Activated CD4-positive, alpha-beta T cell treated with anti-CD3 and anti-CD28 coated beads, Interleukin-2, amount 10 ng/mL, durations not matched to agents 7 days and 5 days (primary cell): ENCODE measurements around the gene DNAH8. TPM values are rescaled to one million over a fixed set of nuclear protein-coding genes. Genes with fewer than 3 reads are reported as not detected.

Source experiments
- CTCF ChIA-PET: fragments of 350-600 bp; sonication (Branson Sonifier 250); formaldehyde crosslinking; loops from one replicate; lab custom pipeline; 2021; ENCODE audit warnings: antibody characterized with exemption; lab: Charles Lee
- POLR2A ChIA-PET: fragments of 350-600 bp; sonication (Branson Sonifier 250); formaldehyde crosslinking; loops from one replicate; lab custom pipeline; 2021; ENCODE audit warnings: antibody characterized with exemption; lab: Charles Lee
- DNase-seq: peaks from one replicate; pipeline ENCODE4 v3.0.0-alpha.2; 2020
- H3K27ac Mint-ChIP-seq: one replicate; pipeline ENCODE4 v1.8.0; 2021; ENCODE audit warnings: mild to moderate bottlenecking, moderate library complexity, mixed read lengths
- H3K27me3 Mint-ChIP-seq: one replicate; pipeline ENCODE4 v1.8.0; 2021; ENCODE audit warnings: mixed read lengths
- H3K36me3 Mint-ChIP-seq: one replicate; pipeline ENCODE4 v1.8.0; 2021; ENCODE audit warnings: low read depth, mixed read lengths
- H3K4me1 Mint-ChIP-seq: one replicate; pipeline ENCODE4 v1.8.0; 2021; ENCODE audit warnings: mixed read lengths
- H3K4me3 Mint-ChIP-seq: one replicate; pipeline ENCODE4 v1.8.0; 2021; ENCODE audit warnings: mild to moderate bottlenecking, moderate library complexity, mixed read lengths
- H3K9me3 Mint-ChIP-seq: one replicate; pipeline ENCODE4 v1.8.0; 2021; ENCODE audit warnings: mixed read lengths
- total RNA-seq, 2 experiments: library from RNA; stranded (reverse); gene quantifications; one replicate each; pipeline ENCODE4 v1.2.3, GENCODE V29; 2021

DNAH8 gene
- total RNA-seq, 2 experiments from 2014 or later, result 0.07 to 0.10 TPM

DNA sequence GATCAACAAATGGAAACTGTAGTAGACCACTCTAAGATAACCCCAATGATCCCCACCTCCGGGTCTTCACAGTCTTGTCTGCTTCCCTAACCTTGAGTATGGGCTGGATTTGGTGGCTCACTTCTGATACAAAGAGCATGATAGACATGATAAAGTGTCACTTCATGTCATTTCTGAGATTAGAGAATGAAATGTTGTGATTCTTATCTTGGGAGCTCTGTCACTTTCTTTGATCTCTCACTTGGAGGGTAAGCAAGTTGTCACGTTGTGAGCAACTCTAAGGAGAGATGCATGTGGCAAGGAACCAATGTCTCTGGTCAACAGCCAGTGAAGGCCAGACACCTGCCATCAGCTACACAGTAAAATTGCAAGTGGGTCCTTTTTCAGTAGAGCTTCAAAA is 9.2 kb upstream of the DNAH8 start:
- Mint-ChIP-seq H3K4me1 (peaks cover 29% of the 10 kb centered on the region), H3K27me3 (peaks cover 30% of the 10 kb centered on the region), H3K36me3 (peaks cover 19% of the 10 kb centered on the region), H3K4me3 (no peak overlapping the region), H3K27ac (no peak overlapping the region), H3K9me3 (peaks cover 13% of the 10 kb centered on the region)
- POLR2A ChIA-PET, result no interaction called here
- CTCF ChIA-PET, result interaction anchor here (0.6 to 1.2 kb wide), 2 partner anchors 32 to 447 kb away, joined by 3 read pairs; no protein-coding TSS in a partner anchor
- DNase-seq, result no peak

- POLR2A ChIA-PET, result no interaction called here
- peaks cover 26% of the 10 kb centered on the region for H3K4me1 Mint-ChIP-seq
- H3K4me3 Mint-ChIP-seq, result no peak overlapping the region
- peaks cover 30% of the 10 kb centered on the region for H3K27me3 Mint-ChIP-seq
- CTCF ChIA-PET, result no interaction called here
- no peak for DNase-seq
- H3K27ac Mint-ChIP-seq, result no peak overlapping the region
- H3K9me3 Mint-ChIP-seq, result peaks cover 7% of the 10 kb centered on the region
- H3K36me3 Mint-ChIP-seq, result peaks cover 6% of the 10 kb centered on the region
These were observed 6.6 kb upstream of the DNAH8 start for GRCh38 chr6:38708496-38708895.

GRCh38 chr6:38713812-38714211 is 1.3 kb upstream of the DNAH8 start:
- peaks cover 7% of the 10 kb centered on the region for H3K9me3 Mint-ChIP-seq
- H3K4me3 Mint-ChIP-seq, result peak overlapping the region; percentile 0
- H3K4me1 Mint-ChIP-seq, result peaks cover 42% of the 10 kb centered on the region
- ChIA-PET CTCF (interaction anchor here (1.2 to 3.2 kb wide), 6 partner anchors 10 to 73 kb away, joined by 3 to 23 read pairs (median 4); partner anchors contain the start of gene GLO1), POLR2A (interaction anchor here (0.6 to 0.7 kb wide), 2 partner anchors 142 to 144 kb away, joined by 3 to 4 read pairs; no protein-coding TSS in a partner anchor)
- H3K36me3 Mint-ChIP-seq, result peaks cover 6% of the 10 kb centered on the region
- H3K27me3 Mint-ChIP-seq, result peaks cover 29% of the 10 kb centered on the region
- peak overlapping the region; percentile 93 for H3K27ac Mint-ChIP-seq
- peak; percentile 79 for DNase-seq

- Mint-ChIP-seq H3K4me3 (peak overlapping the region; percentile 34), H3K27me3 (peaks cover 30% of the 10 kb centered on the region), H3K9me3 (peaks cover 7% of the 10 kb centered on the region), H3K27ac (peak overlapping the region; percentile 93), H3K36me3 (peaks cover 6% of the 10 kb centered on the region), H3K4me1 (peaks cover 41% of the 10 kb centered on the region)
- ChIA-PET CTCF (interaction anchor here (1.2 to 3.2 kb wide), 6 partner anchors 11 to 74 kb away, joined by 3 to 23 read pairs (median 4); partner anchors contain the start of gene GLO1), POLR2A (interaction anchor here (0.6 to 0.7 kb wide), 2 partner anchors 142 to 143 kb away, joined by 3 to 4 read pairs; no protein-coding TSS in a partner anchor)
- DNase-seq, result no peak
These were observed 684 bp upstream of the DNAH8 start for GRCh38 chr6:38714239-38715015.

- DNase-seq, result no peak
- H3K9me3 Mint-ChIP-seq, result no peaks in the 10 kb centered on the region
- peaks cover 33% of the 10 kb centered on the region for H3K4me1 Mint-ChIP-seq
- no peak overlapping the region for H3K4me3 Mint-ChIP-seq
- peaks cover 37% of the 10 kb centered on the region for H3K27me3 Mint-ChIP-seq
- POLR2A ChIA-PET, result no interaction called here
- no peak overlapping the region for H3K27ac Mint-ChIP-seq
- H3K36me3 Mint-ChIP-seq, result no peaks in the 10 kb centered on the region
- CTCF ChIA-PET, result interaction anchor here (1.6 kb wide), 1 partner anchor 11 kb away, joined by 3 read pairs; no protein-coding TSS in a partner anchor
These were observed 1.7 kb downstream of the DNAH8 start for GRCh38 chr6:38716825-38717224.

GRCh38 chr6:38719358-38719757 is 4.2 kb downstream of the DNAH8 start:
- Mint-ChIP-seq H3K27ac (no peak overlapping the region), H3K27me3 (peaks cover 37% of the 10 kb centered on the region), H3K9me3 (no peaks in the 10 kb centered on the region), H3K4me3 (no peak overlapping the region), H3K4me1 (peaks cover 13% of the 10 kb centered on the region), H3K36me3 (no peaks in the 10 kb centered on the region)
- POLR2A ChIA-PET, result no interaction called here
- no peak for DNase-seq
- CTCF ChIA-PET, result interaction anchor here (0.6 to 1.3 kb wide), 2 partner anchors 932 to 1063 kb away, joined by 3 read pairs; no protein-coding TSS in a partner anchor

- POLR2A ChIA-PET, result no interaction called here
- H3K27me3 Mint-ChIP-seq, result peaks cover 37% of the 10 kb centered on the region
- no peak overlapping the region for H3K27ac Mint-ChIP-seq
- no peak for DNase-seq
- peaks cover 10% of the 10 kb centered on the region for H3K4me1 Mint-ChIP-seq
- CTCF ChIA-PET, result interaction anchor here (0.7 to 1.3 kb wide), 2 partner anchors 314 to 933 kb away, joined by 3 read pairs; no protein-coding TSS in a partner anchor
- H3K9me3 Mint-ChIP-seq, result no peaks in the 10 kb centered on the region
- no peak overlapping the region for H3K4me3 Mint-ChIP-seq
- H3K36me3 Mint-ChIP-seq, result no peaks in the 10 kb centered on the region
These were observed 5.2 kb downstream of the DNAH8 start for GRCh38 chr6:38720295-38720694.

DNA sequence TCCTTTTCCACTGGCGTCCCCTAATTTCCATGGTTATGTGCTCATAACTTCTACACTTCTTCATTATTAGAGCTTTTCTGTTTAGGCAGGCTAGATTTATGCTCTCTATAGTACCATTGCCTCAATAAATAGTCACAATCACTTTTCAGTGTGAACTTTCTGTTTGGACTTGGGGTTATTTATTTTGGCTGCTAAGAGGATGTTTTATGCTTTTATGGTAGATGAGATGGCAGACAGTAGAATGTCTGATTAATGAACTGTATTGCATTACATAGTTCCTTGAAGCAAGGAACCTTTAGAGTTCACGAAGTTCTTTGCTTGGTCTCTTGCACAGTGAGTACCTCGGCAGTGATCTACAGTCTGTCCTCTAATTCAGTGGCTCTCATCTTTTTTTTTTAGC is 6.9 kb downstream of the DNAH8 start:
- no peak overlapping the region for H3K27ac Mint-ChIP-seq
- no peak for DNase-seq
- CTCF ChIA-PET, result interaction anchor here (1.0 kb wide), 1 partner anchor 997 kb away, joined by 3 read pairs; no protein-coding TSS in a partner anchor
- no peaks in the 10 kb centered on the region for H3K9me3 Mint-ChIP-seq
- no peaks in the 10 kb centered on the region for H3K36me3 Mint-ChIP-seq
- no peak overlapping the region for H3K4me3 Mint-ChIP-seq
- POLR2A ChIA-PET, result no interaction called here
- H3K27me3 Mint-ChIP-seq, result peaks cover 28% of the 10 kb centered on the region
- peaks cover 17% of the 10 kb centered on the region for H3K4me1 Mint-ChIP-seq

DNA sequence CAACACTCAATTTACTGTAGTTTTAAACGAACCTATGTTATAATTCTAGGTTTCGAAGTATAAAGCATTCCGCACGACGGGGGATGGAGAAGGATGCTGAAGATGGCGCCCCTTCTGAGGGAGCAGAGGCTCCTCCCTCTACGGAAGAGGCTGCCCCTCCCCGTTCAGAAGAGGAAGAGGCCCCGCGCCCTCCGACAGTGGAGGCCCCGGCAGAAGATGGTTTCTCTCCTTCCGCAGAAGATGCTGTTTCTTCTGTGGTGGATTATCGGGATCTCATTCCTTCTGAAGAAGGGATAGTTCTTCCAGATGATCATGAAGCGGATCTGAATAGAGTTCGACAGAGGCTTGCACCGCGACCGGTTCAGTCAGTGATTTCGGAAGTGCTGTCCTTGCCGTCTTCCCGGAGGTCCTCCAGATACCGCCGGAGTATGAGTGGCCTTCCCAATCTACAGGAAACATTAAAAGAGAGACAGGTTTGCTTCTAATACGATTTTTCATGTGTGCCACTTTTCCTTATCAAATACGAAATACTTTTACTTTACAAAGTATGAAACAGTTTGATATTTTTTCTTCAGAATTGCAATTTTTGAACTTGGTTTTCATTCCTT is 7.7 kb downstream of the DNAH8 start:
- Mint-ChIP-seq H3K4me3 (no peak overlapping the region), H3K9me3 (no peaks in the 10 kb centered on the region), H3K4me1 (peaks cover 20% of the 10 kb centered on the region), H3K27me3 (peaks cover 26% of the 10 kb centered on the region), H3K27ac (no peak overlapping the region), H3K36me3 (no peaks in the 10 kb centered on the region)
- DNase-seq, result no peak
- POLR2A ChIA-PET, result no interaction called here
- CTCF ChIA-PET, result no interaction called here

GRCh38 chr6:38723783-38724182 is 8.7 kb downstream of the DNAH8 start:
- H3K9me3 Mint-ChIP-seq, result no peaks in the 10 kb centered on the region
- DNase-seq, result no peak
- no peaks in the 10 kb centered on the region for H3K36me3 Mint-ChIP-seq
- H3K4me3 Mint-ChIP-seq, result no peak overlapping the region
- CTCF ChIA-PET, result no interaction called here
- no peak overlapping the region for H3K27ac Mint-ChIP-seq
- peaks cover 20% of the 10 kb centered on the region for H3K4me1 Mint-ChIP-seq
- H3K27me3 Mint-ChIP-seq, result peaks cover 20% of the 10 kb centered on the region
- POLR2A ChIA-PET, result no interaction called here

DNA sequence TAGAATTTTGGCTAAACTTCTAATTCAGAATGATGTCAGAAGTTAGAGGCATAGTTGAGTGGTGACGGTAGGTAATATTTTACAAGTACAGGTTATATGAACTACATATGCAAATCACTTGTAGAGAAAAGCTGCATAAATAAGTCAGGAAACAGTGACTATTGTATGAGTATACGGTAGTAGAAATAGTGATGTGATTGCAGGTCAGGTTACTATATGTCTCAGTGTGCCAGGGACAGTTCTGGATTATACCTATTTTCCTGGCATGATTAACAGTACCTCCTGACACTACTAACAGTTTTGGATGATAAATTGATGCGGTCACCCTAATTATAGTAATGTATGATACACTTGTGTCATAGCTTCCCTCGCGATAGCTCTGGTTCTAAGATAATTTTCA is 9.2 kb downstream of the DNAH8 start:
- CTCF ChIA-PET, result interaction anchor here (0.7 kb wide), 1 partner anchor 504 kb away, joined by 3 read pairs; no protein-coding TSS in a partner anchor
- Mint-ChIP-seq H3K27ac (no peak overlapping the region), H3K4me1 (peaks cover 20% of the 10 kb centered on the region), H3K9me3 (no peaks in the 10 kb centered on the region), H3K27me3 (peaks cover 15% of the 10 kb centered on the region), H3K36me3 (no peaks in the 10 kb centered on the region), H3K4me3 (no peak overlapping the region)
- no peak for DNase-seq
- POLR2A ChIA-PET, result no interaction called here

DNA sequence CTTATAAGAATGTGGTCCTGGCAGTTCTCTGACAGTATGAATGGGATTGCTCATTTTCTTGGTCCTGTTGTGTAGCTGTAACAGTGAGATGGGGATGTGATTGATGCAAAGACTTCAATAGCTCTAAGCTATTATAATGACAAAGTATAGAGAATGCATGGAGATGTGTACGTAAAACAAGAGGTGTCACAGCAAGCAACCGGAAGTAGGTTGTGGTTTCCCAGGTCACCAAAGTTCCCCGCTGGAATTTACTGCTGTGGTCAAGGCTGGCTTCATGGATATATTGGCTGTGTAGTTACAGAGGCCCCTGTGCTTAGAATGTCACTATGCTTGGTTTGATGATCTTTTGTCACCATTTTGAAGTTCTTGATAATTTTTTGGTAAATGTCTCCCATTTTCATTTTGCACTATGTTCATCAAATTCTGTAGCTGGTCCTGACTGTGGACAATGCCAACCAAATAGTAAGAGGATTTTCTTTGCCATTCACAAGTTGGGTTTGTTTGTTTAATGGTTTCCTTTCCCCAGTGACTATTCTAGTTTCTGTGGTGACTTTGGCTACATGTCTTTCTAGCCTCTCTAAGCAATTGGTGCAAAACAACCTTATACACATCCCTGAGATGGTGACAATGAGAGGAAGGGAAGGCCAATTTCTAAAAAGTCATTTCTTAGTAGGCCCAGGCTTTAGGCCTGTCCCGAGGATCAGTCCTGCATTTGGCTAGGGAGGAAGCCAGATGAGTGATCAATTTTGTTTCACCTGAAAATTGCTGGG is 10.5 kb downstream of the DNAH8 start:
- CTCF ChIA-PET, result interaction anchor here (0.6 to 1.0 kb wide), 4 partner anchors 8 to 503 kb away, joined by 3 read pairs; no protein-coding TSS in a partner anchor
- H3K4me3 Mint-ChIP-seq, result no peak overlapping the region
- H3K27ac Mint-ChIP-seq, result peak overlapping the region; percentile 46
- POLR2A ChIA-PET, result interaction anchor here (0.6 kb wide), 1 partner anchor 22 kb away, joined by 6 read pairs; no protein-coding TSS in a partner anchor
- H3K36me3 Mint-ChIP-seq, result no peaks in the 10 kb centered on the region
- H3K9me3 Mint-ChIP-seq, result no peaks in the 10 kb centered on the region
- peaks cover 6% of the 10 kb centered on the region for H3K27me3 Mint-ChIP-seq
- no peak for DNase-seq
- peaks cover 18% of the 10 kb centered on the region for H3K4me1 Mint-ChIP-seq
